Fibroblast of mammary gland (primary cell): ENCODE results near the gene ELOVL1.
A peak's percentile ranks its signal among the peaks of the same experiment; 100 is the strongest.

Experiments
- DNase-seq: peaks from one replicate; pipeline ENCODE4 v3.0.0-alpha.2; 2010; ENCODE audit warnings: low read depth
- H3K4me3 ChIP-seq: 2 replicates; pipeline ENCODE4 v1.5.1; 2011; ENCODE audit warnings: low read depth, mild to moderate bottlenecking, low read length, moderate library complexity; ENCODE audit not compliant: control insufficient read depth
- CTCF ChIP-seq: conservative IDR thresholded peaks from 2 replicates; pipeline ENCODE4 v1.5.1; 2011; ENCODE audit warnings: low read depth, low read length, inconsistent platforms; ENCODE audit not compliant: control insufficient read depth, insufficient read depth

The ELOVL1 gene

GRCh38 chr1:43329995-43330751, 37.6 kb downstream of the ELOVL1 start:
- TF ChIP-seq CTCF, result no peak
- peak; percentile 89 for DNase-seq
- no peak overlapping the region for H3K4me3 ChIP-seq

GRCh38 chr1:43327549-43328292, 40.1 kb downstream of the ELOVL1 start:
- peak; percentile 80 for DNase-seq
- no peak for TF ChIP-seq CTCF
- no peak overlapping the region for H3K4me3 ChIP-seq

- no peak for DNase-seq
- H3K4me3 ChIP-seq, result no peak overlapping the region
- TF ChIP-seq CTCF, result no peak
Measured at GRCh38 chr1:43325381-43325780, 42.4 kb downstream of the ELOVL1 start.

- DNase-seq, result no peak
- no peak for TF ChIP-seq CTCF
- no peak overlapping the region for H3K4me3 ChIP-seq
Measured at GRCh38 chr1:43324810-43325209, 43.0 kb downstream of the ELOVL1 start.

GRCh38 chr1:43322506-43322905, 45.3 kb downstream of the ELOVL1 start:
- no peak overlapping the region for H3K4me3 ChIP-seq
- DNase-seq, result no peak
- no peak for TF ChIP-seq CTCF

- no peak for DNase-seq
- TF ChIP-seq CTCF, result no peak
- no peak overlapping the region for H3K4me3 ChIP-seq
Measured at GRCh38 chr1:43321331-43321891, 46.4 kb downstream of the ELOVL1 start.
